Measurements from ENCODE around the gene KCNIP3.

DNA sequence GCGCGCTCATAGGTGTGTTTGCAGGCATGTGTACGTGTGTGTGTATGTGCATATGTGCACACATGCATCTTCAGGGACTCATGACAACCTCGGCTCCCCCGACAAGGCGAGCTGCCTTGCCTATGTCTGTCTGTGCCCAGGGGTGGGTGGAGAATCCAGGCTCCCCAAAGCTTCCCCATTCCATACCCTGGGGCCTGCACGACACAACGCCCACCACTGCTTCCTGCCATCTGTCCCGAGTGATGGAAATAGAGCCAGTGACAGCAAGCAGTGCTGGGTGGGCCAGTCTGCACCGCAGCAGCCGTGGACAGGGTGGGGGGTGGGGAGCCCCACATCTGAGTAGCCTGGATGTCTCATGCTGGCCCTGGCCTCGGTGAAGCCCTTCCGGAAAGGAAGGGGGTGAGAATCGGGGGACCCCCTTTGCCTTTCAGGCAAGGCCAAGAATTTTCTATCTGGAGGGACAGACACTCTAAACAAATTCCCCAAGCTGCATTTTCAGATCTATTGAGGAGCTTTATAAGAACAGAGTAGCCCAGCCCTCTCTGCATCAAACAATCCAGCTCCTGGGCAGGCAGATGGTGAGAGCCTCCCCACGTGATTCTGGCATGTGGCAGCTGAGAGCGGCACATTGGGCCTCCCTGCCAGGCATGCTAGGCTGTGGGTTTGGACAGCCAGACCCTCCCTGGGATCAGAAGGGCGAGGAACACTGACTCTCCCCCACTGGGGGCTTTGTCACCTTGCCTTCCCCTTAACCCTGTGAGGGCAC, 4.9 kb downstream of the KCNIP3 start:
- no peak for TF ChIP-seq EZH2 (IDR thresholded peaks at IDR 0.05; ENCODE audit: low read depth)
- TF ChIP-seq, protein P1, sequence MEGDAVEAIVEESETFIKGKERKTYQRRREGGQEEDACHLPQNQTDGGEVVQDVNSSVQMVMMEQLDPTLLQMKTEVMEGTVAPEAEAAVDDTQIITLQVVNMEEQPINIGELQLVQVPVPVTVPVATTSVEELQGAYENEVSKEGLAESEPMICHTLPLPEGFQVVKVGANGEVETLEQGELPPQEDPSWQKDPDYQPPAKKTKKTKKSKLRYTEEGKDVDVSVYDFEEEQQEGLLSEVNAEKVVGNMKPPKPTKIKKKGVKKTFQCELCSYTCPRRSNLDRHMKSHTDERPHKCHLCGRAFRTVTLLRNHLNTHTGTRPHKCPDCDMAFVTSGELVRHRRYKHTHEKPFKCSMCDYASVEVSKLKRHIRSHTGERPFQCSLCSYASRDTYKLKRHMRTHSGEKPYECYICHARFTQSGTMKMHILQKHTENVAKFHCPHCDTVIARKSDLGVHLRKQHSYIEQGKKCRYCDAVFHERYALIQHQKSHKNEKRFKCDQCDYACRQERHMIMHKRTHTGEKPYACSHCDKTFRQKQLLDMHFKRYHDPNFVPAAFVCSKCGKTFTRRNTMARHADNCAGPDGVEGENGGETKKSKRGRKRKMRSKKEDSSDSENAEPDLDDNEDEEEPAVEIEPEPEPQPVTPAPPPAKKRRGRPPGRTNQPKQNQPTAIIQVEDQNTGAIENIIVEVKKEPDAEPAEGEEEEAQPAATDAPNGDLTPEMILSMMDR (conservative IDR thresholded peaks at IDR 0.05), result no peak
